Activated CD8-positive, alpha-beta memory T cell treated with anti-CD3 and anti-CD28 coated beads for 36 hours (primary cell): ENCODE results near the gene BCAS3. TPM values are rescaled to one million over a fixed set of nuclear protein-coding genes. Genes with fewer than 3 reads are reported as not detected.

Experiments
- CTCF ChIA-PET: fragments of 350-600 bp; sonication (Branson Sonifier 250); formaldehyde crosslinking; loops from one replicate; lab custom pipeline; 2021; ENCODE audit warnings: antibody characterized with exemption; lab: Charles Lee
- POLR2A ChIA-PET: fragments of 350-600 bp; sonication (Branson Sonifier 250); formaldehyde crosslinking; loops from one replicate; lab custom pipeline; 2021; ENCODE audit warnings: antibody characterized with exemption; lab: Charles Lee
- total RNA-seq, 2 experiments: library from RNA; stranded (reverse); gene quantifications; one replicate each; pipeline ENCODE4 v1.2.3, GENCODE V29; 2021

BCAS3 gene
- total RNA-seq, 2 experiments from 2014 or later: 6.9 to 9.3 TPM

DNA sequence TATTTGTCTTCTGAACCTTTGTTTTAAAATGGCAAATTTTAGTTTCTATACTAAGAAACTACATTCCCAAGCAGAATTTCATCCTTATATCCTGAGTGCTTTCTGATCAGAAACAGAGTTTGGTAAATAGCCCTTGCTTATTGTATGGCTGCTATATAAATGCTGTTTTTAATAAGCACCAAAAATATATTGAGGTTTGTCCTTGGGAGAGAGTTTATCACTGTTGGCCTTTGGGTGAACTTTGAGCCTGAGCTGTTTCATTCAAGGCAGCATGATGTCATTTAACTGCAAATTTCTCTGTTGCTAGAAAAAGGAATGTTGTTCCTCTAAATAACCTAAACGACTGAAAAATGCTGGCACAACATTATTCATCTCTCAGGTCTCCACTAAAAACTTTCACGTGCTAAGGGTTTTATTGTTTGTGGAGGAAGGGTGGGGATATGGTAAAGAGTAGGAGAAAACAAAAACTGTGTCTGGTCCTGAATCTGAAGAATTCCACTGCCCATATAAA is 387.7 kb downstream of the BCAS3 start:
- POLR2A ChIA-PET: no interaction called here
- CTCF ChIA-PET: no interaction called here

DNA sequence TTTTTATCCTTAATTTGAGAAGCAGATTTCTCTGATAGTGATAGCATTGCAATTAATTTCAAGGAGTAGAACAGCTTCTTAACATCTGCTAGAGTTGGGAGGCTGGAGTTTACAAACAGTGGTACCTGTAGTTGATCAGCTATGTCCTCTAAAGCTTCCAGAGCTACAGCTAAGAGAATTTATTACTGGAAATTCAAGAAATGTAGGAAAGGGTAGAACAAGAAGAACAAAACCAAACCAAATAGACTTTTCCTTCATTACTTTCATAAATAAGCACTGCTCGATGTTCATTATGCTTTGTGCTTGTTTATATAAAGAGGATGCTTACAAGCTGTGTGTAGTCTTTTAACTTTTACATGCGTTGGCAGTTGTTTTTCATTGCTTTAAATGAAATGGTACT is 388.4 kb downstream of the BCAS3 start:
- POLR2A ChIA-PET: no interaction called here
- CTCF ChIA-PET: no interaction called here

DNA sequence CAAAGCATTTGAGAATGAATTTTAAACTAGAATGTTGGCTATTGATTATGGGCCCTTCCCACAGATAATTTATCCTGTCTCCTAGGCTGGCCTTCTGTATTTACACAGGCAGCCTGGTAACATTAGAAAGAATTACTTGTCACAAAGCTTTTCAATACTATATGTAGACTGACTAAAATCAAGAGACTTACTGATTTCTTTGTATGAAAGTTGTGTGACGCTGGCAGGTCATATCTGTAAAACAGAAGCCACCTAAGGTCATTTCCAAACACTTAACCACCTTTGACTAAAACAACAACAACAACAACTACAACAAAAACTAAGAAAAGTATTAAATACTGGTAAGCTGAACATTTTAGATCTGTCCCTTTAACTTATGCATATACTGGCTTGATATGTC is 393.0 kb downstream of the BCAS3 start:
- ChIA-PET POLR2A (no interaction called here), CTCF (no interaction called here)

DNA sequence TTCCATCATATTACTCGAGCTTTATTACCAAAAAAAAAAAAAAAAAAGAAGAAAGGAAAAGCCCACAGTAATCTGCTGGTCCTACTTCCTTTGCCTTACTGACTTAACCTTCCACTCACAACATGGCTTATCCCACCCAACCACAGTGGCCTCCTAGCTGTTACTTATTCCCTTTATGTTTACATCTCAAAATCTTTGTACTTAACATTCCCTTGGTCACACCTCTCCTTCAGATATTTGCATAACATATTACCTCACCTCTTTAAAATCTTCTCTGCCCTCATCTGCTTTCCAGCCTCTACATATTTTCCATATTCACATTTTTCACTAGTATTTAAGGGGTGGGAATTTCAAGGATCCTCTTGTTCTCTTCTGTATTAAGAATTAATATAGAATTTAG is 395.0 kb downstream of the BCAS3 start:
- ChIA-PET CTCF (no interaction called here), POLR2A (no interaction called here)

DNA sequence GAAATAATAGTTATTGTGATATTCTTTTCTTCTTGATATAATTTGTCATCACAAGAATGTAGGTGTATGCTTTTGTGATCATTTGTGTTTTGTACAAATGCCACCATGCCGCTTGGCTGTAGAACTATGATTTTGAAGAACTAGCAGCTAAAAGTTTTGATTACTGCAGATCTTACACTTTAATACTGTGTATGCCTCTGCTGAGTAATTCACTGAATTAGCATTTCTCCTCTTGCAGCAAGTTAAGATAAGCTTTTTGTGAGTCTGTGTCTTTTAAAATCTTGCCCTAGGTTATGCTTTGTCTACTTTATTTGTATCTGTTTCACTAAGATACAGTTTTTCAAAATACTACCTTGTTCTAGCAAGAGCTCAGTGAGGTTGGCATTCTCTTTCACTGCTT is 395.5 kb downstream of the BCAS3 start:
- POLR2A ChIA-PET: no interaction called here
- CTCF ChIA-PET: no interaction called here

DNA sequence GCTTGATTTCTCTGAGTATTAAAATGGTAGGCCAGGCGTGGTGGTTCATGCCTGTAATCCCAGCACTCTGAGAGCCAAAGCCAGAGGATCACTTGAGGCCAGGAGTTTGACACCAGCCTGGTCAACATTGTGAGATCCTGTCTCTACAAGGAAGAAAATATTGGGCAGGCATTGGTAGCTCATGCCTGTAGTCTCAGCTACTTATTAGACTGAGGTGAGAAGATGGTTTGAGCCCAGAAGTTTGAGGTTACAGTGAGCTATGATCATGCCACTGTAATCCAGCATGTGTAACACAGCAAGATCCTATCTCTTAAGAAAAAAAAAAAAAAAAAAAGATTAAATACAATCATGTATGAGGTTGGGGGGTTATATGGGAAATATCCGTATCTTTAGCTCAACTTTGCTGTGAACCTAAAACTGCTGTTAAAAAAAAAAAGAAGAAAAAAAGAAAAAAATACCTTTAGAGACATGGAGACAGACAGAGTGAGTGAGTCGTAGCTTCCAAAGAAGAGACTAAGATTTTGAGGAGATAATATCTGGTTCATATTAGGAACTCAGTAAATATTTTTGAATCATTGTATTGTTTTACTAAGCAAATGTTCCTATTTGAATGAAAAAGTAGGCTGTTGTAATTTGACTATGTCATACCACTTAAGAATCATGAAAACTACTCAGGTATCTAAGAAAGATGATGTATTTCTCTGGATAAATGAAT is 396.3 kb downstream of the BCAS3 start:
- ChIA-PET CTCF (interaction anchor here (0.7 kb wide), 1 partner anchor 480 kb away, joined by 3 read pairs; no protein-coding TSS in a partner anchor), POLR2A (no interaction called here)

DNA sequence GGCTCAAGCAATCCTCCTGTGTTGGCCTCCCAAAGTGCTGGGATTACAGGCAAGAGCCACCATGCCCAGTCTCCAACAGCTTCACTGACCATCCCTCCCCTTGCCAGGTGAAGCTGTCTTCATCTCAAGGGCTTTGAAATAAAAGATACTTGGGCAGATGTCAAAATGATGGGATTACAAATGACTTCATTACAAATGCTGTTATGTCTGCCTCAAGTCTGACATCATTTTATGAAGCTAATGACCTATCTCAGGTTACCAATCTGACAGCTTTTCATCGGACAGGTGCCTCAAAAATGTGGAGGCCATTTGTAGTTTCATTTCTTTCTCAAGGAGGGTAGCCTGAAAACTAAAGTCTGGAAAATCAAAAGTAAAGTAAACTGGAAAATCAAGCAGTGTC is 398.3 kb downstream of the BCAS3 start:
- POLR2A ChIA-PET: no interaction called here
- CTCF ChIA-PET: no interaction called here

DNA sequence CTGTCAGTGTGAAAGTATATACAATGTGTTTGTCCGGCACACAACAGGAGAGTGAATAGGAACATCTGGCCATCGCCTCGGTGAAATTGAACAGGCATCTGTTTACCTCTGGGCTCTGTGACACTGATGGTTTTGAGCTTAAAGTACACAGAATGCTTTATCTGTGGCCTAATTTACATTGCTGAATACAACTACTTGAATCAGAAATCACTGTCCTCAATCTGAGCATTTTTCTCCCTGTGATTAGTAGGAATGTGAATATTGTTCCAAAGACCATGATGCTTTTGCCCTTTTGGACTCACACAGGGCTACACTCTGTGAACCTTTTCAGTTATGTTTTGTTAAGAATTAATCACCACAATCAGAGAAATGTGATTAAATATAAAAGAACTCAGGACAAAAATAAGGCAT is 399.0 kb downstream of the BCAS3 start:
- CTCF ChIA-PET: no interaction called here

DNA sequence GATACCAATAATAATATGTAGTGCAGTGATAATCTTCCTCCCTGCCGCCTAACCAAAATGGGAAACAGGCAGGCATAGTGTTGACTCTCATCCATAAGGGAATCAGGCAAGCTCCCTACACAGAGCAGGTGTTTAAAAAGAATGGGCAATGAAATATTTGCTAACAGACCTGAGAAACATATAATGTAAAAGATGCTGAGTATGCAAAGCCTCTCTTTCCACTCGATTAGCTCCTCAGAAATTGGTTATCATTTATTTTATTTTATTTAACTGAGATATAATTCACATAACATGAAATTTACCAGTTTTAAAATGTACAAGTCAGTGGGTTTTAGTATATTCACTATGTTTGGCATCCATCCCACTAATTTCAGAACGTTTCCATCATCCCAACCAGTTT is 404.3 kb downstream of the BCAS3 start:
- POLR2A ChIA-PET: no interaction called here
- CTCF ChIA-PET: no interaction called here

More for the DNA sequence above, 399.0 kb downstream of the BCAS3 start:
- POLR2A ChIA-PET: no interaction called here

DNA sequence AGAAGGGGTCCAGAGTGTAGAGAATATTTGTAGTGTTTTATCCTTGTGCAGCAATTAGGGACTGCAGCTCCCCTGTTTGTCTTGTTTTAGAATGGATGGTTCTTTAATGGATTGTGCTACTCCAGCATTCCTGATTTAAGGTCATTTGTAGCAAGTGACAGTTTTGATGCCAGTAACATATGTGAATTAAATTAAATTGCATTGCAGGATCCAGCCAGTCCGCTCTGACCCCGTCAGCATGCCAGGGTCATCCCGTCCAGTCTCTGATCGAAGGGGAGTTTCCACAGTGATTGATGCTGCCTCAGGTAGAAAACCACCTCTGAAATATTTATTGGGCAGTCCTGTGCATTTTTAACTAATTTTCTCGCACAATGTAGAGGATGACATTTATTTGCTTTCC is 406.6 kb downstream of the BCAS3 start:
- ChIA-PET CTCF (no interaction called here), POLR2A (no interaction called here)

DNA sequence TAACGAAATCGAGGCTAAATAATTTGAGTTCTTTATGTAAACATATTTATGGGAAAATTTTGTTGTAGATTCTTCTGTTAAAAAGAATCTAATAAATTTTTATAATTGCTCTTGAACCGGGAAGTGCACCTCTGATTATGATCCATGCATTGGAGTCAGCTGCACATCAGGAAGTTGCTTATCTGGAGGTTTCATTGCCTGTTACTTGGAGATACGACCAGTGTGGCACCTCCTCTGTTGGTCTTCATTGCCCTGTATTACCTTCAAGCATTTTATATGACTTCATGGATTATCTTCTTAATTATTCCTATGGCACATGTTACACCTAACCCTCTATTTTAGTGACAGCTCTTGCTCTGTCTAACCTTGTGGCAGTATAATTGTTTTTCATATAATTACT is 409.4 kb downstream of the BCAS3 start:
- CTCF ChIA-PET: no interaction called here
- POLR2A ChIA-PET: no interaction called here

DNA sequence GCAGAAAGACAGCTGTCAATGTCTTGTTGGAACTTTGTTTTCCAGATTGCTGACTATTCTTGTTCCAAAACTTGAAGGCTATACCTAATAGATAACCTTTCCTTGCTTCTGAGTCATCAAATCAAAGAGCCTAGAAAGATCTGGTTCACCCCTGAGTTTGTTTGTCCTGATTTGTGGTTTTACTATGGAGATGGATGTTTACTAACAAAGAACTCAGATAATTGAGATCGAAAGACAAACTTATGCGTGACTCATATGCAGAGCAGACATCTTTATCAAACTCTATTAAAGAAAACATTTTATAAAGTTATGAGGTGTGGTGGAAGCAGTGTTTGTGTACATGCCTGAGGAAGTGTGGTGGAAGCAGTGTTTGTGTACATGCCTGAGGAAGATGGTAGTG is 410.9 kb downstream of the BCAS3 start:
- ChIA-PET POLR2A (no interaction called here), CTCF (no interaction called here)

DNA sequence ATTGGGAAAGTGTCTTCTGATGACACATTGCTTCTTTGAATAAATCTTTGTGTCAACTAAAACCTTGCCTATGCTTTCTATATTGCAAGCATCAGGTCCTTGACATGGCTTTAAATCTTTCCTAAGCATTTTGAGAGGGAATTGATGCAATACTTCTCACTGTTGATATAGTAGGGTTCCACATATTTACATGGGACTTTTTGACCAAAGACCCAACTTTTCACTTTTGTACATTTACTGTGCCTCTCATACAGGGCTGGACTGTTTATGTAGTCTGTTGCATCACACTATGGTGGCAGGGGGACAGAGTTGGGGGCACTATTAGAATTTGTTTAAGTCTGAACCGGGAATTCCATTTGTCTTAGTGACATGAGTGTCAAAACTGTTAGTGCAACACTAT is 413.4 kb downstream of the BCAS3 start:
- ChIA-PET CTCF (no interaction called here), POLR2A (no interaction called here)

DNA sequence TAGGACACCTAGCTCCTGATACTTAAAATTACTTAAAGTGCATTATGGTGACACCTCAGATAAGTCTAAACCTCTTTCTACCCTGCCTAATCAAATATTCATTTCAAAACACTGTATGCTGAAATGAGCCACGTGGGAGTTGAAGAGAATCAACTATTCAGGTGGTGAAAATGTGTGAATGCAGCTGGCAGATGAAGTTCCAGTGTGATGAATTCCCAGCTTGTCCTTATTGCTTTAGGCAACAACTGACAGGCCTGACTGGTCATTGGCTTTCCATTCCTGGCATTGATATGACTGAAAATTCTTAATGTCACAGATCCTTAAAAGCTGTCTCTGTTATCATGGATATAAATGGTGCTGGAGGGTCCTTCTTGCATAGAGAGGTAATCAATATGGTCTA is 420.1 kb downstream of the BCAS3 start:
- ChIA-PET CTCF (no interaction called here), POLR2A (no interaction called here)

DNA sequence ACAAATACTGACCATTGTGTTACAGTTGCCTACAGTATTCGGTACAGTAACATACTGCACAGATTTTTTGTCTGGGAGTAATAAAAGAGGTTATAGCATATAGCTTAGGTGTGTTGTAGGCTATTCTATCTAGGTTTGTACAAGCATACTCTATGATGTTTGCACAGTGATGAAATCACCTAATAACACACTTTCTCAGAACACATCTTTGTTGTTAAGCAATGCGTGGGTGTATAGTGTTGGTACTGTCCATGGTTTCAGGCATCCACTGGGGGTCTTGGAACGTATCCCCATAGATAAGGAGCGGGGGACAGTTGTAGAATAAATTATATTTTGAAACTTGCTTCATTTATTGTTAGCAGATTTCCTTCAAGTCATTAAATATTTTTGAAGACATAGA is 428.7 kb downstream of the BCAS3 start:
- CTCF ChIA-PET: no interaction called here

DNA sequence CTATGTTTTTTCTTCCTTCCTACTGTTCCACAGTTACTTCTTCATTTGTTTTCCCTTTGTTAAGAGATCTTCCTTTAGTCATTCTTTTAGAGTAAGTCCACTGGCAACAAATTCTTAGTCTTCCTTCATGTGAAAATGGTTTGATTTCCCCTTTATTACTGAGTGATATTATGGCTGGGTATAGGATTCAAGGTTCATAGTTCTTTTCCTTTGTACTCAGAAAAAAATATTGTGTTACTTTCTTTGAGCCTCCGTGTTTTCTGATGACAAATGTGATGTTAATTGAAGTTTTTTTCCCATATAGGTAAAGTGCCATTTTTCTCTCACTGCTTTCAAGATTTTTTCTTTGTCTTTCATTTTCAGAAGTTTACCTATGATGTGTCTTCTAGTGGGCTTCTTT is 438.9 kb downstream of the BCAS3 start:
- ChIA-PET POLR2A (no interaction called here), CTCF (no interaction called here)

More for the DNA sequence above, 428.7 kb downstream of the BCAS3 start:
- POLR2A ChIA-PET: no interaction called here

DNA sequence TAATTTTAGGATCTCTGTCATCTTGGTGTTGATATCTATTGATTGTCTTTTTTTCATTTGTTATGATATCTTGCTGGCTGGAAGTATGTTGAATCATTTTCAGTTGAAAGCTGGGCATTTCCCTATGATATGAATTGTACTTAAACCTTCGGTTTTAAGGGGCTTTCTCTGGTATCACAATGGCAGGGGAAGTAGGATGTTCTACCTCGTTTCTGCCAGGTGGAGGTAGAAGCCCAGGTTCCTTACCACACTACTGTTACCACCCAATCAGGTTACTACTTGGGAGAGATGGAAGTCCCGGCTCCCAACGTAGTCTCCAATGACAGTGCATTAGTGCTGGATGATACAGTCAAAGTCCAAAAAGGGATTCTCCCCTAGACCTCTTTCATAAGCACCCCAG is 440.3 kb downstream of the BCAS3 start:
- POLR2A ChIA-PET: no interaction called here
- CTCF ChIA-PET: no interaction called here

DNA sequence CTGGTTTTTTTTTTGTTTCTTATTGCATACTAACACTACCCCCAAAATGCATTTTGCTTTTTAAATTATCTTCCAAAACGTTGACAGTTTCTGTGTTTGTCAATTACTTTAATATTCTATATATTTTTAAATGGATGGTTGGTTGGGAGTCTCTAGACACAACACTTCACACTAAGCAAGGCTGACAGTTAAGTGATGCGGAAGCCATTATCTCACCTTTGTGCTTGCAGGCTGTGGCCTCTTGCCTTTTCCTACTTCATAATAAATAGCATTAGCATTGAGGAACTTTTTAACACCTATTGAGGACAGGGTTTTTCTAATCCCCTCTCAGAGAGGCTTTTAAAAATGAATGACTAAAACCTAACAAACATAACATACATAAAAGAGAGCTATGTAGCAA is 441.2 kb downstream of the BCAS3 start:
- POLR2A ChIA-PET: interaction anchor here (0.6 kb wide), 1 partner anchor 27 kb away, joined by 3 read pairs; no protein-coding TSS in a partner anchor
- CTCF ChIA-PET: no interaction called here

DNA sequence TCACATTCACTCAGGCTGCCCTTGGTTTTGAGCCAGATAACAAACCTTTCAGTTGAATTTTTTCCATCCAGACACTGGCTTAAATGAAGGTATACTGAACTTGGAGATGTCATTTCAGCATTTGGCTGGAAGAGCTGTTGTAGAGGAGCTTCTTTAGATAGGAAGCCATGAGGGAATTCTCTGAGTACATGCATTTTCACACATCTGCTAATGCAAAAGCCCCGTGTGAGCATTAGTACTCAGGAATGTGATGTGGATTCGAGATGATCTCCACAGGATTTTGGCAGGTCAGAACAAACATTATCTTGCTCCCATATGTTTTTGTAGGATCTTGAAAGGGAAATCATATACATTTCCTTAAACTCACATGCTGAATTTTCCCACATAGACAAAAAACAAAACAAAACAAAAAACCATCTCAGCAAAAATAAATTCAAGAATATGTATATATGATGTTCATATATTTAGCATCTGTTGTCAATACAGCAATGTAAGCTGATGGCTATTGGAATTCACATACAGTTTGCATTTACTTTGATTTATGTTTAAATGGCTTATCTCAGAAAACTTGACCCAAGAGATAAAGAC is 444.8 kb downstream of the BCAS3 start:
- CTCF ChIA-PET: interaction anchor here (0.7 kb wide), 1 partner anchor 1380 kb away, joined by 5 read pairs; no protein-coding TSS in a partner anchor
- POLR2A ChIA-PET: no interaction called here

DNA sequence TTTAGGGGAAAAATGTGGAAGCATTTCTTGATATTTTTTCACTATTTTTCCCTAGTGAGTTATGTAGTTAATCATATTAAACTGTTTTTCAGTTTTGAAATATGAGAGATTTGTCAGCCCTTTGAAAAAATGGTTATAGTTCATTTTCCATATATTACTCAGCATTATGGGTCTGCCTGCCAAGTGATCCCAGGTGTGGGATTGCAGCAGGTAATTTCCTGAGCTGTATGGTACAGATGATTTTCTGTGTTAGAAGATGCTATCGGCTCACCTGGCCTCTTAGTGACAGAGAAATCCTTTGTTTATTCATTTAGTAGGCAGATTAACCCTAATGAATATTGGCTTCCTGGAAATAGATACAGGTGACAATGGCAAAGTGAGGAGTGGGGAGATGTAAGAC is 446.9 kb downstream of the BCAS3 start:
- ChIA-PET CTCF (no interaction called here), POLR2A (no interaction called here)
